Measurements from ENCODE around the gene ING5. TPM values are rescaled to one million over a fixed set of nuclear protein-coding genes. Genes with fewer than 3 reads are reported as not detected.

Gene ING5
- total RNA-seq, 4 donors from 2014 or later, result 6.8 to 50.0 (median 27.9) TPM

DNA sequence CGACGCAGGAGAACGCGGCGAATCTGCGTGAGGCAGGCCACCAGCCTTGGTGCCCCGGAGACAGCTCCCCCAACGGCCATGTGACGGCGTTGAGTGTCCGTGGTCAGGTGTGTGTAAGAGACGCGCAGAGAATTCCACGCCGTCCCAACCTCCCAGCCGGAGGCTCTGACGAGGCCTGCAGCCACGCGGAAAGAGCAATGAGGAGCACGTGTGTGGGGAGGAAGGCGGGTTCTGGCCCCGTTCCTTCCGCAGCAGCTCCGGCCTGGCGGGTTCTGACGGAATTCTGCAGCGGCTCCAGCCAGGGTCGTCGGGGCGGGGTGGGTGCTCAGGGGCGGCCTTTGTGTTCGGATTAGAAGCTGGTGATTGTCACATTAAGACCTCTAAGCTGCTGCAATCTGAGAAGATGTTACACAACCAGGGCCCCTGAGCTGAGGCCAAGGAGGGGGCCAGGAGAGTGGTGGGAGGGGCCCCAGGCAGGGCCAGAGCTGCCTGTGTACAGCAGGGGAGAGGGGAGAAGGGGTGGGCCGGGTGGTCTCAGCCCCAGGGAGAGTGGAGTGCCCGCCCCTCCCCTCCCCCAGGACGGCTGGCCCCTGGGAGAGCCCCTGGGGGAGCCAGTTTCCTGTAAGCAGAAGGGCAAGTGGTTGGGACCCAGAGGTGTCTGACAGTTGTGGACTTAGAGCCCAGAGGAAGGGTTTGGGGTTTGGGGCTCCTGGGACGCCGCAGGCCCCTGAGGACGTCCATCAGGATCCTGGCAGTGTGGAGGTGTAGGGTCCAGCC lies 69.6 kb downstream of the ING5 start:
- peaks cover 0 to 4% of the 10 kb centered on the region in 2 donors for H3K27me3 ChIP-seq
- no peak for TF ChIP-seq POLR2A (IDR thresholded peaks at IDR 0.05)
- TF ChIP-seq, protein P1, sequence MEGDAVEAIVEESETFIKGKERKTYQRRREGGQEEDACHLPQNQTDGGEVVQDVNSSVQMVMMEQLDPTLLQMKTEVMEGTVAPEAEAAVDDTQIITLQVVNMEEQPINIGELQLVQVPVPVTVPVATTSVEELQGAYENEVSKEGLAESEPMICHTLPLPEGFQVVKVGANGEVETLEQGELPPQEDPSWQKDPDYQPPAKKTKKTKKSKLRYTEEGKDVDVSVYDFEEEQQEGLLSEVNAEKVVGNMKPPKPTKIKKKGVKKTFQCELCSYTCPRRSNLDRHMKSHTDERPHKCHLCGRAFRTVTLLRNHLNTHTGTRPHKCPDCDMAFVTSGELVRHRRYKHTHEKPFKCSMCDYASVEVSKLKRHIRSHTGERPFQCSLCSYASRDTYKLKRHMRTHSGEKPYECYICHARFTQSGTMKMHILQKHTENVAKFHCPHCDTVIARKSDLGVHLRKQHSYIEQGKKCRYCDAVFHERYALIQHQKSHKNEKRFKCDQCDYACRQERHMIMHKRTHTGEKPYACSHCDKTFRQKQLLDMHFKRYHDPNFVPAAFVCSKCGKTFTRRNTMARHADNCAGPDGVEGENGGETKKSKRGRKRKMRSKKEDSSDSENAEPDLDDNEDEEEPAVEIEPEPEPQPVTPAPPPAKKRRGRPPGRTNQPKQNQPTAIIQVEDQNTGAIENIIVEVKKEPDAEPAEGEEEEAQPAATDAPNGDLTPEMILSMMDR (IDR thresholded peaks at IDR 0.05), result no peak
- peak; percentile 63 to 81 for DNase-seq

GRCh38 chr2:241772063-241772499 lies 70.2 kb downstream of the ING5 start:
- peaks cover 0 to 4% of the 10 kb centered on the region in 2 donors for H3K27me3 ChIP-seq
- no peaks in the 10 kb centered on the region for H3K36me3 ChIP-seq
- no peak for DNase-seq
- intact Hi-C loops (cut with DNase I; ENCODE audit: low total_unique reads), result no loop called here
- H3K27ac ChIP-seq, result peak overlapping the region in 1 of 2 donors; percentile 8
- H3K4me1 ChIP-seq, result no peaks in the 10 kb centered on the region
- H3K4me3 ChIP-seq, result no peak overlapping the region
- TF ChIP-seq POLR2A (IDR thresholded peaks at IDR 0.05), result no peak
- TF ChIP-seq, protein P1 (IDR thresholded peaks at IDR 0.05), result no peak
- no peaks in the 10 kb centered on the region for H3K9me3 ChIP-seq

More for the DNA sequence above, 69.6 kb downstream of the ING5 start:
- Histone ChIP-seq H3K36me3 (no peaks in the 10 kb centered on the region), H3K9me3 (no peaks in the 10 kb centered on the region), H3K4me1 (no peaks in the 10 kb centered on the region), H3K4me3 (no peak overlapping the region), H3K27ac (peak overlapping the region in 1 of 2 donors; percentile 8)
- intact Hi-C loops (cut with DNase I; ENCODE audit: low total_unique reads), result no loop called here

- DNase-seq, result no peak
- Histone ChIP-seq H3K27me3 (peaks cover 0 to 4% of the 10 kb centered on the region in 2 donors), H3K36me3 (no peaks in the 10 kb centered on the region), H3K4me1 (no peaks in the 10 kb centered on the region), H3K9me3 (no peaks in the 10 kb centered on the region), H3K4me3 (no peak overlapping the region), H3K27ac (no peak overlapping the region)
- TF ChIP-seq POLR2A (IDR thresholded peaks at IDR 0.05), result no peak
- TF ChIP-seq, protein P1 (IDR thresholded peaks at IDR 0.05), result no peak
- intact Hi-C loops (cut with DNase I; ENCODE audit: low total_unique reads), result no loop called here
Observed at GRCh38 chr2:241773511-241774418, 71.9 kb downstream of the ING5 start.

DNA sequence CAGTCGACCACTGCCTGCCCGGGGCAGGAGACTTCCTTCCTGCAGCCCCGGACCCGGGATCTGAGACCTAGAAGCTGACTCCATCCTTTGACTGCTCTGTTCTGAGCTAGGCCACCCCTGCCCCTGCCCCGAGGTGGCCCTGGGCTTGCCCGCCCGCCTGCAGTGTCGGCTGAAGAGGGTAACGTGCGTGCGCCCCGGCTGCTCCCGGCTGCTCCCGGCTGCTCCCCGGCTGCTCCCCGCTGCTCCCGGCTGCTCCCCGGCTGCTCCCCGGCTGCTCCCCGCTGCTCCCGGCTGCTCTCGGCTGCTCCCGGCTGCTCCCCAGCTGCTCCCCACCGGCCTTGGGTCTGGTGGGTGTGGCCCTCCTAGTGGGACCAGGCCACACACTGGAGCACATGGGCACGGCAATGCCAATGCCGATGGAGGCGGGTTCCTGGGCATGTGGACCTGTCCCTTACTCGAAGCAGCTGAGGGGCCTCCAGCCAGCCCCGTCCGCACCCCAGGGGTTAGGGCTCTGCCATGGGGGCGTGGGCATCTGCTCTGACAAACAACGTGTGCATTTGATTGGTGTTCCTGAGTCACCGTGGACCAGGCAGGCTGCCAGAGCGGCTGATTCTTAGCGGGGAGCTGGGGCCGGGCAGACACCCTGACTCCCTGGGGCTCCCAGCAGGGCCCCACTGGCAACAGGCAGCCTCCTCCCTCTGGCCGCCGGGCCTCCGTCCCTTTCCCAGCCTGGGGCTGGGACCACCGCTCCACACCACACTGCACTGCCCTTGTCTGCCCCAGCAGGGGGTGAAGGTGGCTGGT lies 72.8 kb downstream of the ING5 start:
- no peak for DNase-seq
- H3K27ac ChIP-seq, result no peak overlapping the region
- peaks cover 0 to 4% of the 10 kb centered on the region in 2 donors for H3K27me3 ChIP-seq

More for the DNA sequence above, 72.8 kb downstream of the ING5 start:
- intact Hi-C loops (cut with DNase I; ENCODE audit: low total_unique reads), result no loop called here
- no peak for TF ChIP-seq POLR2A (IDR thresholded peaks at IDR 0.05)
- TF ChIP-seq, protein P1 (IDR thresholded peaks at IDR 0.05), result no peak
- H3K4me3 ChIP-seq, result no peak overlapping the region
- H3K4me1 ChIP-seq, result no peaks in the 10 kb centered on the region
- no peaks in the 10 kb centered on the region for H3K9me3 ChIP-seq
- H3K36me3 ChIP-seq, result no peaks in the 10 kb centered on the region

Data from uterus (tissue), 4 donors.